SU-DHL-6 (cell line): ENCODE measurements around the gene NID1.
"Not testable (repeated sequence)": the region's sequence is repeated elsewhere in the genome, so short reads cannot be mapped to it uniquely, and the experiment has no call there.

Experiments used
- H2AFZ ChIP-seq: fragments of 200-600 bp; sonication (generic); 2 replicates; pipeline ENCODE4 v1.6.1; 2014; ENCODE audit warnings: low read depth, mild to moderate bottlenecking, moderate library complexity, mixed read lengths, antibody characterized with exemption, low read length; ENCODE audit not compliant: severe bottlenecking
- H3F3A ChIP-seq: fragments of 200-600 bp; shearing (Covaris generic); 2 replicates; pipeline ENCODE4 v1.6.0; 2016; ENCODE audit warnings: antibody characterized with exemption, mild to moderate bottlenecking; ENCODE audit not compliant: insufficient read depth
- H3K27ac ChIP-seq: fragments of 200-600 bp; sonication (generic); 2 replicates; pipeline ENCODE4 v1.5.1; 2016; ENCODE audit warnings: low read depth, mild to moderate bottlenecking, low read length, moderate library complexity, mixed read lengths
- H3K27me3 ChIP-seq: fragments of 200-600 bp; sonication (generic), shearing (Covaris generic); 2 replicates; pipeline ENCODE4 v1.6.0; 2014; ENCODE audit warnings: mild to moderate bottlenecking, low read length
- H3K36me3 ChIP-seq: fragments of 200-600 bp; sonication (generic); 2 replicates; pipeline ENCODE4 v1.6.1; 2014; ENCODE audit warnings: mild to moderate bottlenecking, low read length, mixed read lengths
- H3K4me2 ChIP-seq: fragments of 300-600, 200-600 bp; shearing (Covaris generic), sonication (generic); 2 replicates; pipeline ENCODE4 v1.6.0; 2014; ENCODE audit warnings: low read length, low read depth, mild to moderate bottlenecking; ENCODE audit not compliant: poor library complexity, severe bottlenecking
- H3K4me3 ChIP-seq: fragments of 200-600 bp; sonication (generic); 2 replicates; pipeline ENCODE4 v1.5.1; 2014; ENCODE audit warnings: antibody characterized with exemption, low read length, mild to moderate bottlenecking, mixed read lengths; ENCODE audit not compliant: insufficient read depth, poor library complexity, severe bottlenecking
- H3K79me2 ChIP-seq: fragments of 200-600 bp; sonication (generic); 2 replicates; pipeline ENCODE4 v1.6.1; 2014; ENCODE audit warnings: mild to moderate bottlenecking, low read length, moderate library complexity; ENCODE audit not compliant: insufficient read depth
- H3K9ac ChIP-seq: fragments of 200-600 bp; sonication (generic); 2 replicates; pipeline ENCODE4 v1.7.0; 2014; ENCODE audit warnings: mild to moderate bottlenecking, low read length
- H3K9me2 ChIP-seq: fragments of 200-600 bp; sonication (generic); replicated peaks from 2 replicates; pipeline ENCODE4 v1.6.1; 2014; ENCODE audit warnings: low read length; ENCODE audit not compliant: insufficient read depth
- H3K9me3 ChIP-seq: fragments of 200-600 bp; sonication (generic); 2 replicates; pipeline ENCODE4 v1.6.1; 2014; ENCODE audit warnings: low read length, mixed read lengths; ENCODE audit not compliant: insufficient read depth
- H4K20me1 ChIP-seq: fragments of 200-600 bp; sonication (generic); 2 replicates; pipeline ENCODE4 v1.6.1; 2014; ENCODE audit warnings: low read depth, mild to moderate bottlenecking, antibody characterized with exemption, low read length, moderate library complexity, mixed read lengths
- EZH2phosphoT487 ChIP-seq: fragments of 200-600 bp; sonication (generic), shearing (Covaris generic); conservative IDR thresholded peaks from 2 replicates; pipeline ENCODE4 v1.6.1; 2018; ENCODE audit warnings: mild to moderate bottlenecking, antibody characterized with exemption, low read length, moderate library complexity, mixed read lengths
- TF ChIP-seq, protein P1 (sequence below): fragments of 200-600 bp; sonication (generic); IDR thresholded peaks from one replicate; pipeline ENCODE4 v1.5.1; 2017; ENCODE audit warnings: antibody characterized with exemption, mild to moderate bottlenecking, low read length, moderate library complexity; ENCODE audit not compliant: insufficient read depth, poor library complexity, severe bottlenecking

The NID1 gene

DNA sequence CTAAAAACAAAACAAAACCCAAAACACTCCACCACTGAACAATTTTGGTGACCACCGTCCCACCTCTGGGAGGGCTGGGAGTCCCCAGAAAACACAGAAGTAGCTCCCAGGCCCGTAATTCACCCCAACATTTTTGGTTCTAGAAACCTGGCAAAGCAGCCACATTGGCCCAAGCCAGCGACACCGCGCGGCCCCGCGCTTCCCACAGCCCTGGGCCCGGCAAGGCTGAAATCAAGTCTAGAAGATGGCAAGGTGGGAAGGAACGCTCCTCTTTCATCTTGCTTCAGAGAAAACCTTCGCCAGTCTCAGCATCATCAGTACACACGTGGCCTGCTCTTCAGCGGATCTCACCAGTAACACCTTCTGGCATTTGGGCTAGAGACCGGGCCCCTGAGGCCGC is 35.9 kb upstream of the NID1 start:
- Histone ChIP-seq H3K9me2 (no peaks in the 10 kb centered on the region), H3K27ac (no peak overlapping the region), H3K4me2 (no peak overlapping the region)

GRCh38 chr1:236099355-236099974 is 34.6 kb upstream of the NID1 start:
- Histone ChIP-seq H3K9me2 (no peaks in the 10 kb centered on the region), H3K36me3 (no peaks in the 10 kb centered on the region), H4K20me1 (no peaks in the 10 kb centered on the region), H3K4me3 (no peak overlapping the region), H3K27me3 (no peaks in the 10 kb centered on the region), H3K9me3 (peaks cover 5% of the 10 kb centered on the region; the same call in 1 of the 2 replicates), H3K79me2 (no peaks in the 10 kb centered on the region), H3K27ac (no peak overlapping the region), H3K9ac (no peak overlapping the region), H3K4me2 (no peak overlapping the region), H3F3A (no peaks in the 10 kb centered on the region), H2AFZ (no peak overlapping the region)
- TF ChIP-seq, protein P1, sequence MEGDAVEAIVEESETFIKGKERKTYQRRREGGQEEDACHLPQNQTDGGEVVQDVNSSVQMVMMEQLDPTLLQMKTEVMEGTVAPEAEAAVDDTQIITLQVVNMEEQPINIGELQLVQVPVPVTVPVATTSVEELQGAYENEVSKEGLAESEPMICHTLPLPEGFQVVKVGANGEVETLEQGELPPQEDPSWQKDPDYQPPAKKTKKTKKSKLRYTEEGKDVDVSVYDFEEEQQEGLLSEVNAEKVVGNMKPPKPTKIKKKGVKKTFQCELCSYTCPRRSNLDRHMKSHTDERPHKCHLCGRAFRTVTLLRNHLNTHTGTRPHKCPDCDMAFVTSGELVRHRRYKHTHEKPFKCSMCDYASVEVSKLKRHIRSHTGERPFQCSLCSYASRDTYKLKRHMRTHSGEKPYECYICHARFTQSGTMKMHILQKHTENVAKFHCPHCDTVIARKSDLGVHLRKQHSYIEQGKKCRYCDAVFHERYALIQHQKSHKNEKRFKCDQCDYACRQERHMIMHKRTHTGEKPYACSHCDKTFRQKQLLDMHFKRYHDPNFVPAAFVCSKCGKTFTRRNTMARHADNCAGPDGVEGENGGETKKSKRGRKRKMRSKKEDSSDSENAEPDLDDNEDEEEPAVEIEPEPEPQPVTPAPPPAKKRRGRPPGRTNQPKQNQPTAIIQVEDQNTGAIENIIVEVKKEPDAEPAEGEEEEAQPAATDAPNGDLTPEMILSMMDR: no peak
- no peak for TF ChIP-seq EZH2phosphoT487

More for the DNA sequence above, 35.9 kb upstream of the NID1 start:
- no peak for TF ChIP-seq EZH2phosphoT487
- TF ChIP-seq, protein P1: no peak
- peaks cover 1% of the 10 kb centered on the region; the same call in 1 of the 2 replicates for H3K9me3 ChIP-seq
- H3K4me3 ChIP-seq: no peak overlapping the region
- H4K20me1 ChIP-seq: no peaks in the 10 kb centered on the region
- H3K79me2 ChIP-seq: no peaks in the 10 kb centered on the region
- H3K9ac ChIP-seq: no peak overlapping the region
- no peaks in the 10 kb centered on the region for H3K27me3 ChIP-seq
- H2AFZ ChIP-seq: no peak overlapping the region
- H3K36me3 ChIP-seq: no peaks in the 10 kb centered on the region
- H3F3A ChIP-seq: no peaks in the 10 kb centered on the region

DNA sequence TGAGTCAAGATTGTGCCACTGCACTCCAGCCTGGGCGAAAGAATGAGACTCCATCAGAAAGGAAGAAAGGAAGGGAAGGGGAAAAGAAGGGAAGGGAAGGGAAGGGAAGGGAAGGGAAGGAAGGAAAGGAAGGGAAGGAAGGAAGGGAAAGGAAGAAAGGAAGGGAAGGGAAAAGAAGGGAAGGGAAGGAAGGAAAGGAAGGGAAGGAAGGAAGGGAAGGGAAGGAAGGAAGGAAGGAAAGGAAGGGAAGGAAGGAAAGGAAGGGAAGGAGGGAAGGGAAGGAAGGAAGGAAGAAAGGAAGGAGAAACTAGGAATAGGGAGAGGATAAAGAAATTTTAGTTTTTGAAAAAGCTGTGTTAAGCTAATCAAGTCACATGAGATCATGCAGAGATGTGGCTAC is 33.4 kb upstream of the NID1 start:
- Histone ChIP-seq H2AFZ (no peak overlapping the region), H3K79me2 (no peaks in the 10 kb centered on the region), H3K4me3 (no peak overlapping the region), H3K9me2 (no peaks in the 10 kb centered on the region), H3K4me2 (no peak overlapping the region), H3K36me3 (no peaks in the 10 kb centered on the region), H3K27ac (no peak overlapping the region), H3K9ac (no peak overlapping the region), H3K9me3 (peaks cover 5% of the 10 kb centered on the region; the same call in 1 of the 2 replicates), H3F3A (no peaks in the 10 kb centered on the region), H4K20me1 (no peaks in the 10 kb centered on the region), H3K27me3 (no peaks in the 10 kb centered on the region)
- TF ChIP-seq, protein P1: no peak
- TF ChIP-seq EZH2phosphoT487: no peak

DNA sequence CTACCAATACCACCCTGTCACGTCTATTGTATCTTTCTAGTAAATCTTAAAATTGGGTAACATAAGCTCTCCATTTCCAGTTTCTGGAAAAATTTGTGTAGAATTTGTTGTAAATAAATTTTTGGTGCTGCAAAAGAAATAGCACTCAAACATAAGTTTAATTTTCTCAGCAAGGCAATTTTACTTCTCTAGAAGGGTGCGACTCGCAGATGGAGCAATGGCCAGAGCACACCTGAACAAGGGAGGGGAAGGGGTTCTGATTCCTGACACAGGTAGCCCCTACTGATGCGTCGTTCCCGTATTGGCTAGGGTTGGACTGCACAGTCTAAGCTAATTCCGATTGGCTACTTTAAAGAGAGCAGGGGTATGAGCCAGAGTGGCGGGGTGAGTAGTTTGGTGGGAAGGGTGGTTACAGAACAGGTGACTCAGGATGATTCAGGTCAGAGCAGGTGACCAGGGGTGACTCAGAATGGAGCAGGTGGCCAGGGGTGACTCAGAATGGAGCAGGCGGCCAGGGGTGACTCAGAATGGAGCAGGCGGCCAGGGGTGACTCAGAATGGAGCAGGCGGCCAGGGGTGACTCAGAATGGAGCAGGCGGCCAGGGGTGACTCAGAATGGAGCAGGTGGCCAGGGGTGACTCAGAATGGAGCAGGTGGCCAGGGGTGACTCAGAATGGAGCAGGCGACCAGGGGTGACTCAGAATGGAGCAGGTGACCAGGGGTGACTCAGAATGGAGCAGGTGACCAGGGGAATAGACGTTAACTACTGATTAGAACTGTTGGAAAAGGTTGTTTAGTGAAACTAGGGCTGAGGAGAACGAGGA is 32.0 kb upstream of the NID1 start:
- not testable (repeated sequence) for H3K36me3 ChIP-seq, H2AFZ ChIP-seq, H3K9ac ChIP-seq, H3K9me2 ChIP-seq, H3K79me2 ChIP-seq, H3K4me2 ChIP-seq, H3K27ac ChIP-seq, H3K9me3 ChIP-seq, H3F3A ChIP-seq, H4K20me1 ChIP-seq, H3K27me3 ChIP-seq, H3K4me3 ChIP-seq
